Suprapubic skin (tissue), 4 donors: ENCODE measurements around the gene TCF3.

ENCODE experiments used
- CTCF ChIP-seq, 2 donors: fragments of 200-600 bp in 1 of 2; fragments of 450-650 bp in 1 of 2; sonication (generic) in 1 of 2; IDR thresholded peaks; one replicate each; pipeline ENCODE4 v1.5.1; 2016 to 2019; ENCODE audit warnings: antibody characterized with exemption in 2 of 2, mild to moderate bottlenecking in 1 of 2, moderate library complexity in 1 of 2
- EP300 ChIP-seq: sonication (generic); formaldehyde crosslinking; IDR thresholded peaks from one replicate; pipeline ENCODE4 v1.6.1; 2017; ENCODE audit warnings: antibody characterized with exemption
- POLR2AphosphoS5 ChIP-seq, 3 donors: sonication (generic); formaldehyde crosslinking; IDR thresholded peaks; one replicate each; pipeline ENCODE4 v1.6.1; 2017; ENCODE audit warnings: antibody characterized with exemption in 3 of 3

GRCh38 chr19:1629256-1629808, 23.1 kb downstream of the TCF3 start:
- TF ChIP-seq CTCF (IDR thresholded peaks at IDR 0.05) = no peak
- TF ChIP-seq POLR2AphosphoS5 (IDR thresholded peaks at IDR 0.05) = no peak
- no peak for TF ChIP-seq EP300
